ENCODE measurements around the gene PIGW. TPM values are rescaled to one million over a fixed set of nuclear protein-coding genes. Genes with fewer than 3 reads are reported as not detected.

PIGW gene
- total RNA-seq, 1 donor from 2014 or later: 7.0 TPM

GRCh38 chr17:36546418-36547093 lies 11.8 kb downstream of the PIGW start:
- DNase-seq: no peak

DNA sequence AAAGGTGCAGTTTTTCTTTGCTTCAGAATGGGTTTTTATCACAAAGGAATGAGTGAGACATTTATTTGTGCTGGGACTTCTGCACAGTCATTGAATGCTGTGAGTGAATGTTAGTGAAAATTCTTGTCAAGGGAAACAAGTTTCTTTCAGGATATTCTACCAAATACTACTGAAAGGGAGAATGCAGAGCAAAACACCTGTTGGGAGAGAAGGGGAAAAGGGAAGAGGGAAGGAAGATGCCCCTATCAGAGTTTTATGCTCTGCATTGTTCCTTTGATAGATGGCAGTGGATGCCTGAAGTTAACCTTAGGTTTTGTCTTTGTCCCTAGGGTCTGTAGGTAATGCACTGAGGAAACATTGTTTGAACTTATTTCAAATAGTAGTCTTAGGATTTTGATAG lies 13.0 kb downstream of the PIGW start:
- no peak for DNase-seq

- DNase-seq: no peak
These were observed 16.0 kb downstream of the PIGW start for GRCh38 chr17:36550491-36551417.

- no peak for DNase-seq
These were observed 18.7 kb downstream of the PIGW start for GRCh38 chr17:36553459-36553858.

- DNase-seq: no peak
These were observed 31.3 kb downstream of the PIGW start for GRCh38 chr17:36566081-36566480.

- DNase-seq: no peak
These were observed 40.2 kb downstream of the PIGW start for GRCh38 chr17:36575028-36575427.

- no peak for DNase-seq
These were observed 42.0 kb downstream of the PIGW start for GRCh38 chr17:36576793-36577192.

GRCh38 chr17:36578671-36579070 lies 43.9 kb downstream of the PIGW start:
- DNase-seq: no peak

DNA sequence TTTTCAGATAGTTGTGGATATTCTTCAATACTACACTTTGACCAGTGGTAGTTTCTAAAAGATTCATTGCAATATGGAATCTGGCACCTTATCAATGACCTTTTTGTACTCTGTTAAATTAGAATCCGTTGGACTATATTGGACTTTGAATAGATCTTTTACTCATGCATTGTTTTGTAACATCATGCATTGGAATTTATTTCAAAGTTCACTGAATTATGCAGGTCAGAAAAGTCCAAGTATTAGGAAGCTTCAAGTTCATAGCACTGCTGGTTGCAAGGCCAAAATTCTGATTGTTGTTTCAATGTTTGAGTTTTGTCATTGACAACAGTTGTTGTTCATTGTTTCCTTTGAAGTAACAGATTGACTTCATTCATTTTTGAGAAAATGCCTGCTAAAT lies 49.0 kb downstream of the PIGW start:
- DNase-seq: no peak

- DNase-seq: no peak
These were observed 51.4 kb downstream of the PIGW start for GRCh38 chr17:36586138-36586537.

Small RNA genes lying within 50 kb of the gene (small RNA-seq; reads per million reads assigned to genes)
- not detected for gene RNA5SP439

Other genes with a start within 250 kb of the PIGW start
- not detected for gene TBC1D3G, start 211.1 kb upstream of the PIGW start, total RNA-seq
- gene TBC1D3H, start 146.6 kb upstream of the PIGW start, total RNA-seq: not detected
- 44.6 TPM for gene ZNHIT3, start 48.3 kb upstream of the PIGW start, total RNA-seq
- 33.8 TPM for gene MYO19, start 119 bp upstream of the PIGW start, total RNA-seq
- gene GGNBP2, start 9.9 kb downstream of the PIGW start, total RNA-seq: 60.7 TPM
- gene DHRS11, start 56.9 kb downstream of the PIGW start, total RNA-seq: 4.8 TPM
- 2.7 TPM for gene MRM1, start 66.6 kb downstream of the PIGW start, total RNA-seq

All from occipital lobe (tissue), 3 donors.